Right lobe of liver (tissue), 4 donors: ENCODE data around the gene PXDN.

Experiments used
- POLR2A ChIP-seq: fragments of 450-650 bp; IDR thresholded peaks from one replicate; pipeline ENCODE4 v1.6.1; 2017; ENCODE audit warnings: antibody characterized with exemption, mild to moderate bottlenecking
- TF ChIP-seq, protein P1 (sequence below), 4 donors: fragments of 200-600 bp in 3 of 4; fragments of 450-650 bp in 1 of 4; IDR thresholded peaks; one replicate each; pipeline versions ENCODE4 v1.5.1 to v1.8.0; 2016 to 2022; ENCODE audit warnings: antibody characterized with exemption in 4 of 4, mild to moderate bottlenecking in 2 of 4
- donor health status: DM: no; HTN: no; CAD: no.
- donor health status: DM: no; HTN: no; CAD: no.
- donor health status: DM: no; HTN: yes; CAD: no.

DNA sequence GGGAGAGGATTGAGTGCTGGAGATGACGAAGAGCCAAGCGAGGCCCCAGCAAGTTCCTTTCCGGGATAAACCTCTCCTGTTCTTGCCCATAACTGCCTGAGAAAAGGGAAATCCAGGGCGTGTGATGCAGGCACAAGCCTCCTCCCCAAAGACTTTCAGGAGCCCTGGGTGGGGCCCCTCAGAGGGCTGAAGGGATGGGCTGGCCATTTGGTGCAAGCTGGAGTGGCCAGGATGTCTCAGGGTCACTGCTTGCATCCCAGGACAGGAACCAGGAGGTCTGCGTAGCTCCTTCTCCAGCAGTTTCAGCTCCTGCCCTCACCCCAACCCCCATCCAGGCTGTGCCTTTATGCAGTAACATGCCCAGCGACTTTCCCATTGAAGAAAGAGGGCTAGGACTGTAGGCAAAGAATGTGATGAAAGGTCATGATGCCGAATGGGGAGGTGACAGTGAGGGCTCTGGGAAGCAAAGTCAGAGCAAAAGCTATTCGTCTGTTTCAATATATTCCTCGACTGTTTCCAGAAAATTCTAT is 80.2 kb downstream of the PXDN start:
- TF ChIP-seq, protein P1, sequence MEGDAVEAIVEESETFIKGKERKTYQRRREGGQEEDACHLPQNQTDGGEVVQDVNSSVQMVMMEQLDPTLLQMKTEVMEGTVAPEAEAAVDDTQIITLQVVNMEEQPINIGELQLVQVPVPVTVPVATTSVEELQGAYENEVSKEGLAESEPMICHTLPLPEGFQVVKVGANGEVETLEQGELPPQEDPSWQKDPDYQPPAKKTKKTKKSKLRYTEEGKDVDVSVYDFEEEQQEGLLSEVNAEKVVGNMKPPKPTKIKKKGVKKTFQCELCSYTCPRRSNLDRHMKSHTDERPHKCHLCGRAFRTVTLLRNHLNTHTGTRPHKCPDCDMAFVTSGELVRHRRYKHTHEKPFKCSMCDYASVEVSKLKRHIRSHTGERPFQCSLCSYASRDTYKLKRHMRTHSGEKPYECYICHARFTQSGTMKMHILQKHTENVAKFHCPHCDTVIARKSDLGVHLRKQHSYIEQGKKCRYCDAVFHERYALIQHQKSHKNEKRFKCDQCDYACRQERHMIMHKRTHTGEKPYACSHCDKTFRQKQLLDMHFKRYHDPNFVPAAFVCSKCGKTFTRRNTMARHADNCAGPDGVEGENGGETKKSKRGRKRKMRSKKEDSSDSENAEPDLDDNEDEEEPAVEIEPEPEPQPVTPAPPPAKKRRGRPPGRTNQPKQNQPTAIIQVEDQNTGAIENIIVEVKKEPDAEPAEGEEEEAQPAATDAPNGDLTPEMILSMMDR (IDR thresholded peaks at IDR 0.05), result no peak
- no peak for TF ChIP-seq POLR2A
